Neuron (in vitro differentiated cells): Measurements from ENCODE around the gene ANKRD24.
"Not testable (repeated sequence)": the region's sequence is repeated elsewhere in the genome, so short reads cannot be mapped to it uniquely, and the experiment has no call there.

ENCODE experiments used
- H2AFZ ChIP-seq: one replicate; pipeline ENCODE4 v1.6.1; 2013; ENCODE audit warnings: low read depth, mild to moderate bottlenecking, inconsistent platforms, low read length, moderate library complexity
- H3K27me3 ChIP-seq: one replicate; pipeline ENCODE4 v1.6.1; 2013; ENCODE audit warnings: low read length; ENCODE audit not compliant: insufficient read depth
- H3K36me3 ChIP-seq: one replicate; pipeline ENCODE4 v1.6.1; 2013; ENCODE audit warnings: low read length; ENCODE audit not compliant: insufficient read depth
- H3K4me1 ChIP-seq: one replicate; pipeline ENCODE4 v1.6.1; 2013; ENCODE audit warnings: low read length; ENCODE audit not compliant: insufficient read depth
- H3K4me3 ChIP-seq: 2 replicates; pipeline ENCODE4 v1.5.1; 2013; ENCODE audit warnings: mild to moderate bottlenecking, low read length, moderate library complexity
- H3K9me3 ChIP-seq: one replicate; pipeline ENCODE4 v1.6.1; 2013; ENCODE audit warnings: low read length

The ANKRD24 gene

DNA sequence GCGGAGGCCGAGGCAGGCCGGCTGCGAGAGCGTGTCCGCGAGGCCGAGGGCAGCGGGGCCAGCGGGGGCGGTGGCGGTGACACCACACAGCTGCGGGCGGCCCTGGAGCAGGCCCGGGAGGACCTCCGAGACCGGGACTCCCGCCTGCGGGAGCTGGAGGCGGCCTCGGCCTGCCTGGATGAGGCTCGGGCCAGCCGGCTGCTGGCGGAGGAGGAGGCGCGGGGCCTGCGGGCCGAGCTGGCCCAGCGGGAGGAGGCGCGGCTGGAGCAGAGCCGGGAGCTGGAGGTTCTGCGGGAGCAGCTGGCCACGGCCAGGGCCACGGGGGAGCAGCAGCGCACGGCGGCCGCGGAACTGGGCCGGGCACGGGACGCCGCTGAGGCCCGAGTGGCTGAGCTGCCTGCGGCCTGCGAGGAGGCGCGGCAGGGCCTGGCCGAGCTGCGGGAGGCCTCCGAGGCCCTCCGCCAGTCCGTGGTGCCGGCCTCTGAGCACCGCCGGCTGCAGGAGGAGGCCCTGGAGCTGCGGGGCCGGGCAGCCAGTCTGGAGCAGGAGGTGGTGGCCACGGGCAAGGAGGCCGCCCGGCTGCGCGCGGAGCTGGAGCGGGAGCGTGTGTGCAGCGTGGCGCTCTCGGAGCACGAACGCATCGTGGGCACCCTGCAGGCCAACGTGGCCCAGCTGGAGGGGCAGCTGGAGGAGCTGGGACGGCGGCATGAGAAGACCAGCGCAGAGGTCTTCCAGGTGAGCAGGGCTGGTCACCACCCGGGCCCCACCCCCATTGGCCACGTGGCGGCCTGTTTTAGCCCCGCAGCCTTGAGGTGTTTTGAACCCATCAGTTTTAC is 35.2 kb downstream of the ANKRD24 start:
- H2AFZ ChIP-seq = no peak overlapping the region
- no peaks in the 10 kb centered on the region for H3K4me1 ChIP-seq
- no peak overlapping the region for H3K4me3 ChIP-seq
- H3K27me3 ChIP-seq = peaks cover 5% of the 10 kb centered on the region
- H3K36me3 ChIP-seq = no peaks in the 10 kb centered on the region
- H3K9me3 ChIP-seq = no peaks in the 10 kb centered on the region

DNA sequence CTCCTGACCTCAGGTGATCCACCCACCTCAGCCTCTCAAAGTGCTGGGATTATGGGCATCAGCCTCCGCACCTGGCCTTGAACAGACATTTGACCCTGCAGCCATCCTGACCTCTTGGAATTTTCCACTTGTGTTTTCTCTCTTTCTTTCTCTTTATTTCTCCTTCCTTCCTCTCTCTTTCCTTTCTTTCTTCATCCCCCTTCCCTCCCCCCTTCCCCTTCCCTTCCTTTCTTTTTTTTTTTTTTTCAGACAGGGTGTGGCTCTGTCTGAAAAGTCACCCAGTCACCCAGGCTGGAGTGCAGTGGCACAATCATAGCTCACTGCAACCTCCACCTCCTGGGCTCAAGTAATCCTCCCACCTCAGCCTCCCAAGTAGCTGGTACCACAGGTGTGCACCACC is 36.0 kb downstream of the ANKRD24 start:
- not testable (repeated sequence) for H3K27me3 ChIP-seq, H3K36me3 ChIP-seq, H2AFZ ChIP-seq, H3K4me1 ChIP-seq, H3K4me3 ChIP-seq, H3K9me3 ChIP-seq

DNA sequence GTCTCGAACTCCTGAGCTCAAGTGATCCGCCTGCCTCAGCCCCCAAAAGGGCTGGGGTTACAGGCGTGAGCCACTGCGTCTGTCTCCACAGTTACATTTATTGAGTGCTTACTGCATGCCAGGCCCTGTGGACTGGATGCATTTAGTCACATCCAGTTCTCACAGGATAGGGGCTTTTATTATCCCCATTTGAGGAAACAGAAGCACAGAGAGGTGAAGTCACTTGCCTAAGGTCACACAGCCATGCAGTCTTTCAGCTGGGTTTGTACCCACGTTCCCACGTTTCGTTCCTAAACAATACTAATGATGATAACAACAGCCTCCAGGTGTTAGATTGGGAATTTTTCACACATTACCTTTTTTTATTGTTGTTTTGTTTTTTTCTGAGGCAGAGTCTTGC is 37.7 kb downstream of the ANKRD24 start:
- H3K4me3 ChIP-seq = no peak overlapping the region
- no peak overlapping the region for H2AFZ ChIP-seq
- H3K9me3 ChIP-seq = no peaks in the 10 kb centered on the region
- no peaks in the 10 kb centered on the region for H3K27me3 ChIP-seq
- no peaks in the 10 kb centered on the region for H3K36me3 ChIP-seq
- no peaks in the 10 kb centered on the region for H3K4me1 ChIP-seq

DNA sequence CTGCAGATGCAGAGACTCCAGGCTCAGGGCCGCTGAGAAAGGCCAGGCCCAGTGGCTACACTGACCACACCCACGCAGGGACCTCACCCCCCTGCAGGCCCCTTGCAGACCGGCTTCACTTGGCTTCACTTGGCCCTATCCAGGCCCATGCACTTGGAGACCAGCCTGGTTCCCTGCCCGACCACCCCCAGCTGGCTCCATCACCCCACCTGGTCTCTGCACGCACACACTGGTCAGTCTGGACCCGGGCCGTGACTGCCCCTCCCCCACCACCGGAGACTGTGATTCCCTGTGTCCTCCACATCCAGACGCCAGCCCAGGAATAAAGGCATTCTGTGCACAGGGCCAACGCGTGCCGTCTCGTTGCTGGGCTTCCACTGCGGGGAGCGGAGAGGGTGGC is 42.0 kb downstream of the ANKRD24 start:
- Histone ChIP-seq H3K9me3 (no peaks in the 10 kb centered on the region), H2AFZ (no peak overlapping the region), H3K4me1 (no peaks in the 10 kb centered on the region), H3K36me3 (no peaks in the 10 kb centered on the region), H3K27me3 (no peaks in the 10 kb centered on the region), H3K4me3 (no peak overlapping the region)

DNA sequence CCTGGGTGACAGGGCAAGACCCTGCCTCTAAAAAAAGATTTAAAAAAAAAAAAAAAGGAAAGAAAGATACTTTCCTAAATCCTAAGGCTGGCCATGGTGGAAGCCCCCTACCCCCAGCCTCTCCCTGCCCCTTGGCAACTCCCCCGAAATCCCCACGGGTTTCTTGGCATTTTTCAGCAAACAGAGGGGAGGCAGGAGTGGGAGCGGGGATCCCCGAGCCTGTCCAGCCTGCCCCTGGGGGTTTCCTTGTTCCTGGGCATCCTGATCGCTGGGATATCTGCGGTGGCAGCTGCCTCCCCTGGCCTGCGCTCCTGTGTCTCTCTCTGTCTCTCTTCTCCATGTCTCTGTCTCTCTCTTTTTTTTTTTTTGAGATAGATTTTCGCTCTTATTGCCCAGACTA is 43.4 kb downstream of the ANKRD24 start:
- H3K36me3 ChIP-seq = no peaks in the 10 kb centered on the region
- H3K9me3 ChIP-seq = no peaks in the 10 kb centered on the region
- H3K4me3 ChIP-seq = no peak overlapping the region
- H3K4me1 ChIP-seq = no peaks in the 10 kb centered on the region
- no peak overlapping the region for H2AFZ ChIP-seq
- no peaks in the 10 kb centered on the region for H3K27me3 ChIP-seq

DNA sequence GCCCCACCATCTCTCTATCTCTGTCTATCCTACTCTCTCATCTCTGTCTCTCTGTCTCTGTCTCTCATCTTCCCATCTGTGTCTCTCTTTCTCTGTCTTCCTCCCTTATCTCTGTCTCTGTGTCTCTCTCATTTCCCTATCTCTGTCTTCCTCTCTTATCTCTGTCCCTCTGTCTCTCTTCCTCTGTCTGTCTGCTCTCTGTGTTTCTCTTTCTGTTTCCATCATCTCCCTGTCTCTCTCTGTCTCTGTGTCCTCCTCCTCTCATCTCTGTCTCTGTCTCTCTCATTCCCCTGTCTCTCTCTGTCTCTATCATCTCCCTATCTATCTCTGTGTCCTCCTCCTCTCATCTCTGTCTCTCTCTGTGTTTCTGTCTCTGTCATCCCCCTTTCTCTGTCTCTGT is 45.3 kb downstream of the ANKRD24 start:
- no peak overlapping the region for H2AFZ ChIP-seq
- no peaks in the 10 kb centered on the region for H3K27me3 ChIP-seq
- no peaks in the 10 kb centered on the region for H3K36me3 ChIP-seq
- no peaks in the 10 kb centered on the region for H3K4me1 ChIP-seq
- no peak overlapping the region for H3K4me3 ChIP-seq
- no peaks in the 10 kb centered on the region for H3K9me3 ChIP-seq

DNA sequence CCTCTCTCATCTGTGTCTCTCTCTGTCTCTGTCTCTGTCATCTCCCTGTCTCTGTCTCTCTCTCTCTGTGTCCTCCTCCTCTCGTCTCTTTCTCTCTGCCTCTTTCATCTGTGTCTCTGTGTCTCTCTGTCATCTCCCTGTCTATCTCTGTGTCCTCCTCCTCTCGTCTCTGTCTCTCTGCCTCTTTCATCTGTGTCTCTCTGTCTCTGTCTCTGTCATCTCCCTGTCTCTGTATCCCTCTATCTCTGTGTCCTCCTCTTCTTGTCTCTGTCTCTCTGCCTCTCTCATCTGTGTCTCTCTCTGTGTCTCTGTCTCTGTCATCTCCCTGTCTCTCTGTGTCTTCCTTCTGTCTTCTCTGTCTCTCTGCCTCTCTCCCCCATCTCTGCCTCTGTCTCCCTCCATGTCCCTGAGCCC is 46.3 kb downstream of the ANKRD24 start:
- no peaks in the 10 kb centered on the region for H3K36me3 ChIP-seq
- no peaks in the 10 kb centered on the region for H3K9me3 ChIP-seq
- no peak overlapping the region for H3K4me3 ChIP-seq
- no peak overlapping the region for H2AFZ ChIP-seq
- no peaks in the 10 kb centered on the region for H3K27me3 ChIP-seq
- no peaks in the 10 kb centered on the region for H3K4me1 ChIP-seq

DNA sequence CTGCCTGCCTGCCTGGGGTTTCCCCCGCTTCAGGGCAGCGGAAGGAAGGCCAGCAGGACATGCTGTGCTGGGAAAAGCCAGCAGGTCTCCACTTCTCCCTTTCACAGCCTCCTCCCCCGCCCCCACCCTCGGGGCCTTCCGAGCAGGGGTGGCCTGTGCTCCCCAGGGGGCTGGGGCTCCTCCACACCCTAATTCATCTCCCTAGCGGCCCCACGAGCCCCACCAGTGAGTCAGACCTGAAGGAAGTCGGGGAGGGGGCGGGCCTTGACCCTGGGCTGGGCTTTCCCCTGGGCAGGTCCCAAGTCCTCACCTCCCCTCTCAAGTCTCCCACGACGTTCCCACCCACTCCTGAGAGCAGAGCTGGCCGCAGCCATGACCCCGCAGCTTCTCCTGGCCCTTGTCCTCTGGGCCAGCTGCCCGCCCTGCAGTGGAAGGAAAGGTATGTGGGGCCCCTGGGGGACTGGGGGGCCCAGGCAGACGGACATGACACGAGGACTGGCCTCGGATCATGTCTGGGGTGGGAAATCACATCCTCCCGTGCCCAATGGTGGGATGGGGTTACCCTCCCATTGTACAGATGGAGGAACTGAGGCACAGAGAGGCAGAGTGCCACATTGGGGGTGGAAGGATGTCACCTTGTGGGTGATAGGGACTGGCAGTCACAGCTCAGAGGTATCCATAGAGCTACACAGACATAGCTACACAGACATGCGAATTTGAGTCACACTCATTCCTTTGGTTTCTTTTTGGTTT is 46.9 kb downstream of the ANKRD24 start, which contains the start of gene EBI3:
TSS of gene EBI3 (plus strand) at position 345 of the 753 bp plus-strand sequence. CDS start at position 373, 28 bp downstream.
- H3K36me3 ChIP-seq = no peaks in the 10 kb centered on the region
- H3K4me3 ChIP-seq = no peak within 1 kb of the TSS
- no peaks in the 10 kb centered on the region for H3K9me3 ChIP-seq
- H3K4me1 ChIP-seq = no peaks in the 10 kb centered on the region
- no peak within 1 kb of the TSS for H2AFZ ChIP-seq
- H3K27me3 ChIP-seq = no peaks in the 10 kb centered on the region

DNA sequence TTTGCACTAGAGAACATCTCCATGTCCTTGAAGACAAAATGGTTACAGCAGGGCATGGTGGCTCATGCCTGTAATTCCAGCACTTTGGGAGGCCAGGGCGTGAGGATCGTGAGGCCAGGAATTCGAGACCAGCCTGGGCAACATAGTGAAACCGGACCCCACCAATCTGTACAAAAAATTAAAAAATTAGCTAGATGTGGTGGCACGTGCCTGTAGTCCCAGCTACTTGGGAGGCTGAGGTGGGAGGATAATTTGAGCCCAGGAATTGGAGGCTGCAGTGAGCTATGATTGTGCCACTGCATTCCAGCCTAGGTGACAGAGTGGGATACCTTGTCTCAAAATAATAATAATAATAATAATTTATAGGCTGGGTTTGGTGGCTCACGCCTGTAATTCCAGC is 47.7 kb downstream of the ANKRD24 start:
- not testable (repeated sequence) for H3K9me3 ChIP-seq, H2AFZ ChIP-seq, H3K27me3 ChIP-seq, H3K36me3 ChIP-seq, H3K4me1 ChIP-seq, H3K4me3 ChIP-seq

DNA sequence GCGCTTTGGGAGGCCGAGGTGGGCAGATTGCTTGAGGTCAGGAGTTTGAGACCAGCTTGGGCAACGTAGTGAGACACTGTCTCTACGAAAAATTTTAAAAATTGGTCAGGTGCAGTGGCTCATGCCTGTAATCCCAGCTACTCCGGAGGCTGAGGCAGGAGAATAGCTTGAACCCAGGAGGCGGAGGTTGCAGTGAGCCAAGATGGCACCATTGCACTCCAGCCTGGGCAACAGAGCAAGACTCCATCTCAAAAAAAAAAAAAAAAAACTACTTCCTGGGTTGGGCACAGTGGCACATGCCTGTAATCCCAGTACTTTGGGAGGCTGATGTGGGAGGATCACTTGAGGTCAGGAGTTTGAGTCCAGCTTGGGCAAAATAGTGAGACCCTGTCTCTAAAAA is 49.0 kb downstream of the ANKRD24 start:
- not testable (repeated sequence) for H3K4me3 ChIP-seq, H3K9me3 ChIP-seq, H2AFZ ChIP-seq, H3K27me3 ChIP-seq, H3K4me1 ChIP-seq, H3K36me3 ChIP-seq

DNA sequence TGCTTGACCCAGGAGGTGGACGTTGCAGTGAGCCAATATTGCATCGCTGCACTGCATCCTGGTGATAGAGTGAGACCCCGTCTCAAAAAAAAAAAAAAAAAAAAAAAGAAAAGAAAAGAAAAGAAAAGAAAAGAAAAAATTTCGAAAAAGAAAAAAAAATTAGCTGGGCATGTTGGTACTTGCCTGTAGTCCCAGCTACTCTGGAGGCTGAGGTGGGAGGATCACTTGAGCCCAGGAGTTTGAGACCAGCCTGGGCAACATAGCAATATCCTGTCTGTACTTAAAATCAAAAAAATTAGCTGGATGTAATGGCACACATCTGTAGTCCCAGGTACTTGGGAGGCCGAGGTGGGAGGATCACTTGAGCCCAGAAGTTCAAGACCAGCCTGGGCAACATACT is 49.6 kb downstream of the ANKRD24 start:
- H3K9me3 ChIP-seq, H3K27me3 ChIP-seq, H3K36me3 ChIP-seq, H2AFZ ChIP-seq, H3K4me1 ChIP-seq, H3K4me3 ChIP-seq: not testable (repeated sequence)

DNA sequence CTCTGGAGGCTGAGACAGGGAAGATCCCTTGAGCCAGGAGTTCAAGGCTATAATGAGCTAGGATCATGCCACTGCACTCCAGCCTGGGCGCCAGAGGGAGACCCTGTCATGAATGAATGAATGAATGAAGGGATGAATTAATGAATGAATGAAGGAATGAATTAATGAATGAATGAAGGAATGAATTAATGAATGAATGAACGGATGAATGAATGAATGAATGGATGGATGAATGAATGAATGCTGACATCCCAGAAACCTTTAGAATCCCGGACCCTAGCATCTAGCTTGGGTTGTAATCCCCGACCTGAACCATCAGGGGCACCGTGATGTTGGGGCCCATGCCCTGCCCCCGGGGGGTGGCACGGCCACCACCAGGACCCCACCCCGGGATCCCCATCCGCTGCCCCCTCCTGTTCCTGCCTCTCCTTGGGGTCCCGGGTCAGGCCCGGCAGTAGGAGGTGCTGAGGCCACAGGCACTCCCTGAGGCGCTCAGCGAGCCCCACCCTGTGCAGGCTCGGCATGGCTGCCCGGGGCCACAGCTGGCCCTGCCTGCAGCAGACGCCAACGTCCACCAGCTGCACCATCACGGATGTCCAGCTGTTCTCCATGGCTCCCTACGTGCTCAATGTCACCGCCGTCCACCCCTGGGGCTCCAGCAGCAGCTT is 50.3 kb downstream of the ANKRD24 start:
- Histone ChIP-seq H3K36me3 (no peaks in the 10 kb centered on the region), H3K9me3 (no peaks in the 10 kb centered on the region), H2AFZ (no peak overlapping the region)

DNA sequence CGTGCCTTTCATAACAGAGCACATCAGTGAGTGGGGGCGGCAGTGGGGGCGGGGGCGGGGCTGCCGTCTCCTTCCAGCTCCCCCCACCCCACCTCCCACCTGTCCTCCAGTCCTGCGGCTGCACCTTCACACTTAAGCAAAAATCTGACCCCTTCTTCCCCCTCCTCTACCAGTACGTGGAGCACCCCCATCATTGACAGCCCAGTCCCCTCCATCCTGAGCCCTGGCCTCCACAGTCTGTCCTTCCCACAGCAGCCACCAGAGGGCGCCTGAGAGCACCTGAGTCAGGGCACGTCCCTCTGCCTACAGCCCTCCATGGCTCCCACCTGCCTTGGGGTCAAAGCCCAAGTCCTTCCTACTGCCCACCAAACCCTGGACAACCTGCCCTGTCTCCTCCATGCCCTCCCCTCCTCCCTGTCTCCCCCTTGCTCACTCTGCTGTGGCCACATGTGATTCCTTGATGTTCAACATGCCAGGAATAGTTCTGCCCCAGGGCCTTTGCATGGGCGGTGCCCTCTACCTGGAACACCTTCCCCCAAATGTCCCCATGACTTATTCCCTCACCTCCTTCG is 50.9 kb downstream of the ANKRD24 start:
- no peaks in the 10 kb centered on the region for H3K27me3 ChIP-seq
- H3K4me3 ChIP-seq = no peak overlapping the region
- no peak overlapping the region for H2AFZ ChIP-seq
- H3K9me3 ChIP-seq = no peaks in the 10 kb centered on the region
- H3K36me3 ChIP-seq = no peaks in the 10 kb centered on the region
- H3K4me1 ChIP-seq = no peaks in the 10 kb centered on the region

More for the DNA sequence above, 50.3 kb downstream of the ANKRD24 start:
- H3K27me3 ChIP-seq = no peaks in the 10 kb centered on the region
- no peaks in the 10 kb centered on the region for H3K4me1 ChIP-seq
- no peak overlapping the region for H3K4me3 ChIP-seq
